GM12892 (cell line): Measurements from ENCODE around the gene PDE4A.

Experiments used
- POLR2A ChIP-seq: IDR thresholded peaks from 2 replicates; pipeline ENCODE4 v1.6.1; 2011; ENCODE audit warnings: low read depth, low read length, control low read depth
- POLR2AphosphoS5 ChIP-seq: IDR thresholded peaks from 2 replicates; pipeline ENCODE4 v1.6.1; 2011; ENCODE audit warnings: low read depth, low read length, control low read depth

GRCh38 chr19:10395003-10395402 lies 25.3 kb upstream of the PDE4A start:
- TF ChIP-seq POLR2A = no peak
- no peak for TF ChIP-seq POLR2AphosphoS5
